Peyer's patch (tissue), 4 donors: ENCODE measurements around the gene ZNF76. TPM values are rescaled to one million over a fixed set of nuclear protein-coding genes. Genes with fewer than 3 reads are reported as not detected.

Source experiments
- DNase-seq, 3 donors: peaks; one replicate each; pipeline ENCODE4 v3.0.0-alpha.2; 2017 to 2019
- H3K27ac ChIP-seq, 4 donors: fragments of 200-600 bp; sonication (generic); one replicate each; pipeline ENCODE4 v1.5.1; 2016 to 2019
- H3K27me3 ChIP-seq, 2 donors: fragments of 200-600 bp; sonication (generic); one replicate each; pipeline ENCODE4 v1.5.1; 2019
- H3K36me3 ChIP-seq, 3 donors: fragments of 200-600 bp; sonication (generic); one replicate each; pipeline ENCODE4 v1.5.1; 2016 to 2019
- H3K4me1 ChIP-seq, 4 donors: fragments of 200-600 bp; sonication (generic); one replicate each; pipeline ENCODE4 v1.5.1; 2016 to 2019
- H3K4me3 ChIP-seq, 4 donors: fragments of 200-600 bp; sonication (generic); 1 replicate in 3 of 4; 2 replicates in 1 of 4; pipeline ENCODE4 v1.5.1; 2016 to 2019; ENCODE audit warnings: mild to moderate bottlenecking in 1 of 4
- H3K9me3 ChIP-seq, 4 donors: fragments of 200-600 bp; sonication (generic); one replicate each; pipeline ENCODE4 v1.5.1; 2016 to 2019; ENCODE audit warnings: mild to moderate bottlenecking in 1 of 4
- POLR2A ChIP-seq, 2 donors: fragments of 450-650 bp; IDR thresholded peaks; one replicate each; pipeline ENCODE4 v1.5.1; 2017; ENCODE audit warnings: antibody characterized with exemption in 2 of 2, mild to moderate bottlenecking in 2 of 2, moderate library complexity in 2 of 2
- total RNA-seq, 4 donors: library from RNA; depleted of rRNA; stranded (reverse); fragments of >200 nt; gene quantifications; one replicate each; pipeline ENCODE4 v1.1.0, GENCODE V29; 2016
- TF ChIP-seq, protein P1 (sequence below), 6 experiments: fragments of 450-650 bp in 4 of 6; fragments of 200-600 bp in 2 of 6; sonication (generic) in 1 of 6; IDR thresholded peaks; one replicate each; pipeline ENCODE4 v1.5.1; 2017 to 2019; ENCODE audit warnings: antibody characterized with exemption in 6 of 6, mild to moderate bottlenecking in 3 of 6, moderate library complexity in 1 of 6

The ZNF76 gene
- total RNA-seq, result 100 to 1,000 TPM in 1 of 4 donors, 10 to 100 TPM in 3; 26.3 to 182 (median 54.8) TPM

DNA sequence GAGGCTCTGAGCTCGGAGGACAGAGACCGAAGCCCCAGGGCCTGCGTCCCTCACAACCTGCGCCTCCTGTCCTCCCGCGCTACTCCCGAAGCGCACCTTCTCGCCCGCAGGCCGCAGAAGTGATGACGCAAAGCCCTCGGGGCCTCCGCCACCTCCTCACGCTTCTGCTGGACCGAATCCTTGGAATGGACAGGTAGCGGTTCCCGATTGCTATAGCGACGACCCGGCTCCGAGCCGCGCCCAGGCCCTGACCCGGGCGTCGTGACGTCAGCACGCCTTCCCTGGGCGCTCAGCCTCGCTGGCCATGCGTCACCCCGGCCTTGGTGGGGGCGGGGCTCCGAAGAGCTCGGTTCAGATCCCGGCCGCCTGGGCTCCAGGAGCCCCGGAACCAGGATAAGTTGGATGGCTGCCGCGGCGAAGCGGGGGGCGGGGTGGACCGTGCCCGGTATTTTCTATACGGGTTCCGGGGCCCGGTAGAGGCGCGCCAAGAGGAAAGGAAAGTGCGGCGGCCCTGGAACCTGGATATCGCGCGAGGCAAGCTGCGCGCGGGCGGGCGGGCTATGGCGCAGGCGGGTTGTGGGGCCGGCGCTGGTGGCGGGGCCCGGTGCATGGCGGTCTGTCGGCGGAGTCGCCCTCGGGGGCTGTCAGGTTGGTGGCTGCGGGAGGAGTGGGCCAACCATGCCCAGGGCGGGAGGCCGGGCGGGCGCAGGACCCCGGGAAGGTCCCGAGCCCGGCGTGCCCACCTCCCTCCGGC lies at the start of gene ZNF76:
Gene ZNF76 (plus strand): TSS at position 542 of the 754 bp plus-strand sequence. CDS start 21,417 bp downstream, outside the sequence.
- DNase-seq, result peak; percentile 94 to 99 (median 98)
- Histone ChIP-seq H3K9me3 (no peaks in the 10 kb centered on the region), H3K36me3 (no peaks in the 10 kb centered on the region), H3K27me3 (no peaks in the 10 kb centered on the region), H3K4me1 (peaks cover 0 to 13% (median 0%) of the 10 kb centered on the region in 4 donors), H3K27ac (peak within 1 kb of the TSS; percentile 92 to 97 (median 95)), H3K4me3 (peak within 1 kb of the TSS; percentile 72 to 96 (median 84))
- TF ChIP-seq, protein P1, sequence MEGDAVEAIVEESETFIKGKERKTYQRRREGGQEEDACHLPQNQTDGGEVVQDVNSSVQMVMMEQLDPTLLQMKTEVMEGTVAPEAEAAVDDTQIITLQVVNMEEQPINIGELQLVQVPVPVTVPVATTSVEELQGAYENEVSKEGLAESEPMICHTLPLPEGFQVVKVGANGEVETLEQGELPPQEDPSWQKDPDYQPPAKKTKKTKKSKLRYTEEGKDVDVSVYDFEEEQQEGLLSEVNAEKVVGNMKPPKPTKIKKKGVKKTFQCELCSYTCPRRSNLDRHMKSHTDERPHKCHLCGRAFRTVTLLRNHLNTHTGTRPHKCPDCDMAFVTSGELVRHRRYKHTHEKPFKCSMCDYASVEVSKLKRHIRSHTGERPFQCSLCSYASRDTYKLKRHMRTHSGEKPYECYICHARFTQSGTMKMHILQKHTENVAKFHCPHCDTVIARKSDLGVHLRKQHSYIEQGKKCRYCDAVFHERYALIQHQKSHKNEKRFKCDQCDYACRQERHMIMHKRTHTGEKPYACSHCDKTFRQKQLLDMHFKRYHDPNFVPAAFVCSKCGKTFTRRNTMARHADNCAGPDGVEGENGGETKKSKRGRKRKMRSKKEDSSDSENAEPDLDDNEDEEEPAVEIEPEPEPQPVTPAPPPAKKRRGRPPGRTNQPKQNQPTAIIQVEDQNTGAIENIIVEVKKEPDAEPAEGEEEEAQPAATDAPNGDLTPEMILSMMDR (IDR thresholded peaks at IDR 0.05), result peak in 3 of 6 experiments; percentile 69 to 76 (median 73)
- TF ChIP-seq POLR2A (IDR thresholded peaks at IDR 0.05), result peak; percentile 18 to 25

DNA sequence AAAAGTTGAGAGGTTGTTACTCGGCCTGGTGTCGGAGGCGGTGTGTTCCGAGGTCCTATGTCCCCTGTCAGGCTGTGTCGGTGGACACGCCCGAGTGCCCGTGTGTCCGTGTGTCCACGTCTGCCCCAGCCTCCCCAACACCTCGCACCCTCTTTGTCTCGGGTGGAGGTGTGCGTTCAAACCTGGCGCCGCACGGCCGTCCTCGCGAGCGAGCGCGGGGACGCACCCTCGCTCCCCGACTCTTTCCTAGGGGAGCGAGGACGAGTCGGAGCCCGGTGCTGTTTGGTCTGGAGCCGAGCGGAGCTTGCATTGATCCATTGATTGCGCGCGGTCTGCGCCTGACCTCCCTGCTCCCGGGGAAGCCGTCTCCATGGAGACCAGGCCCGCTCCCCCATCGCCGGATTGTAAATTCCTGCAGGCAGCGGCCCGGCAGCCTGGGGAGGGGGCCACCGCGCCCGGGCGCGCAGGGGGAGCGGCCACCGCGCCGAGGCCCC lies 46.2 kb upstream of the ZNF76 start:
- TF ChIP-seq, protein P1 (IDR thresholded peaks at IDR 0.05), result no peak
- TF ChIP-seq POLR2A (IDR thresholded peaks at IDR 0.05), result no peak
- H3K9me3 ChIP-seq, result no peaks in the 10 kb centered on the region
- no peak overlapping the region for H3K27ac ChIP-seq
- peaks cover 0 to 9% of the 10 kb centered on the region in 2 donors for H3K27me3 ChIP-seq
- no peaks in the 10 kb centered on the region for H3K36me3 ChIP-seq
- H3K4me3 ChIP-seq, result peak overlapping the region in 3 of 4 donors; percentile 50 to 65 (median 53)
- H3K4me1 ChIP-seq, result peaks cover 0 to 18% (median 4%) of the 10 kb centered on the region in 4 donors
- DNase-seq, result no peak

- DNase-seq, result peak in 1 of 3 donors; percentile 56
- TF ChIP-seq POLR2A (IDR thresholded peaks at IDR 0.05), result no peak
- TF ChIP-seq, protein P1 (IDR thresholded peaks at IDR 0.05), result no peak
- Histone ChIP-seq H3K36me3 (no peaks in the 10 kb centered on the region), H3K27me3 (peaks cover 0 to 9% of the 10 kb centered on the region in 2 donors), H3K4me3 (peak within 1 kb of the TSS; percentile 20 to 65 (median 52)), H3K9me3 (no peaks in the 10 kb centered on the region), H3K27ac (no peak within 1 kb of the TSS), H3K4me1 (peaks cover 0 to 18% (median 4%) of the 10 kb centered on the region in 4 donors)
Observed at GRCh38 chr6:35213824-35214756, 45.4 kb upstream of the ZNF76 start, which contains the start of gene SCUBE3. SCUBE3 (plus strand) TSS chr6:35213956; CDS start chr6:35214419, 463 bp downstream.

- TF ChIP-seq POLR2A (IDR thresholded peaks at IDR 0.05), result no peak
- TF ChIP-seq, protein P1 (IDR thresholded peaks at IDR 0.05), result no peak
- H3K27ac ChIP-seq, result no peak overlapping the region
- no peak for DNase-seq
- no peaks in the 10 kb centered on the region for H3K9me3 ChIP-seq
- H3K4me3 ChIP-seq, result no peak overlapping the region
- peaks cover 0 to 9% of the 10 kb centered on the region in 2 donors for H3K27me3 ChIP-seq
- H3K36me3 ChIP-seq, result no peaks in the 10 kb centered on the region
- H3K4me1 ChIP-seq, result peaks cover 0 to 18% (median 4%) of the 10 kb centered on the region in 4 donors
Observed at GRCh38 chr6:35214869-35215664, 44.5 kb upstream of the ZNF76 start.
